AG04450 (cell line): ENCODE data around the gene L3MBTL4. TPM values are rescaled to one million over a fixed set of nuclear protein-coding genes. Genes with fewer than 3 reads are reported as not detected.

ENCODE experiments used
- CTCF ChIA-PET: fragments of 300-600, 350-600 bp; formaldehyde crosslinking; extraction: SDS; loops from one replicate; lab custom pipeline; 2022; ENCODE audit warnings: antibody characterized with exemption, inconsistent platforms; lab: Charles Lee
- POLR2A ChIA-PET: fragments of 350-600 bp; formaldehyde crosslinking; extraction: SDS; loops from one replicate; lab custom pipeline; 2021; ENCODE audit warnings: antibody characterized with exemption, inconsistent platforms; lab: Yijun Ruan, JAX
- DNase-seq: peaks from one replicate; pipeline ENCODE4 v3.0.0-alpha.2; 2011; ENCODE audit warnings: low read depth, low spot score
- H3K27ac ChIP-seq: one replicate; pipeline ENCODE4 v1.5.1; 2012; ENCODE audit warnings: low read depth, low read length, control low read depth
- H3K27me3 ChIP-seq: one replicate; pipeline ENCODE4 v1.6.0; 2012; ENCODE audit warnings: low read length; ENCODE audit not compliant: control insufficient read depth, insufficient read depth
- H3K4me3 ChIP-seq: 2 replicates; pipeline ENCODE4 v1.5.1; 2011; ENCODE audit warnings: mild to moderate bottlenecking, low read depth, low read length, control low read depth
- H3K9me3 ChIP-seq: 2 replicates; pipeline ENCODE4 v1.5.1; 2012; ENCODE audit warnings: low read length; ENCODE audit not compliant: control insufficient read depth, insufficient read depth
- CTCF ChIP-seq: IDR thresholded peaks from 2 replicates; pipeline ENCODE4 v1.5.1; 2011; ENCODE audit warnings: low read depth, low read length, control low read depth, inconsistent platforms
- polyA plus RNA-seq: library from polyadenylated mRNA; depleted of rRNA; stranded (reverse); fragments of >200 nt; gene quantifications from 2 replicates; pipeline ENCODE4 v1.2.3, GENCODE V29; 2011

The L3MBTL4 gene
- polyA plus RNA-seq, 1 experiment: 0.05 TPM

GRCh38 chr18:5937795-5938194 is 476.9 kb downstream of the L3MBTL4 start:
- POLR2A ChIA-PET: no interaction called here
- no peak for TF ChIP-seq CTCF

GRCh38 chr18:5937121-5937520 is 477.6 kb downstream of the L3MBTL4 start:
- Histone ChIP-seq H3K9me3 (no peaks in the 10 kb centered on the region), H3K27ac (no peak overlapping the region), H3K27me3 (peaks cover 3% of the 10 kb centered on the region), H3K4me3 (no peak overlapping the region)
- CTCF ChIA-PET: no interaction called here
- TF ChIP-seq CTCF: no peak
- POLR2A ChIA-PET: no interaction called here
- no peak for DNase-seq

More at GRCh38 chr18:5937795-5938194, 476.9 kb downstream of the L3MBTL4 start:
- no peak for DNase-seq
- Histone ChIP-seq H3K4me3 (no peak overlapping the region), H3K27ac (no peak overlapping the region), H3K9me3 (no peaks in the 10 kb centered on the region), H3K27me3 (peaks cover 3% of the 10 kb centered on the region)
- CTCF ChIA-PET: no interaction called here

- no peak for DNase-seq
- Histone ChIP-seq H3K27me3 (no peaks in the 10 kb centered on the region), H3K9me3 (no peaks in the 10 kb centered on the region), H3K4me3 (no peak overlapping the region), H3K27ac (no peak overlapping the region)
- no peak for TF ChIP-seq CTCF
- CTCF ChIA-PET: interaction anchor here (0.6 kb wide), 1 partner anchor 41 kb away, joined by 3 read pairs; no protein-coding TSS in a partner anchor
- POLR2A ChIA-PET: no interaction called here
Measured at GRCh38 chr18:5930789-5931188, 483.9 kb downstream of the L3MBTL4 start.

- DNase-seq: no peak
- CTCF ChIA-PET: no interaction called here
- POLR2A ChIA-PET: no interaction called here
- Histone ChIP-seq H3K4me3 (no peak overlapping the region), H3K27ac (no peak overlapping the region), H3K9me3 (no peaks in the 10 kb centered on the region), H3K27me3 (no peaks in the 10 kb centered on the region)
- no peak for TF ChIP-seq CTCF
Measured at GRCh38 chr18:5918205-5918858, 496.4 kb downstream of the L3MBTL4 start.

GRCh38 chr18:5914951-5915350 is 499.8 kb downstream of the L3MBTL4 start:
- POLR2A ChIA-PET: no interaction called here
- no peak for TF ChIP-seq CTCF
- DNase-seq: no peak
- Histone ChIP-seq H3K4me3 (no peak overlapping the region), H3K27me3 (no peaks in the 10 kb centered on the region), H3K9me3 (no peaks in the 10 kb centered on the region), H3K27ac (no peak overlapping the region)
- CTCF ChIA-PET: interaction anchor here (1.3 kb wide), 1 partner anchor 10 kb away, joined by 4 read pairs; no protein-coding TSS in a partner anchor
